ENCODE results near the gene GRM5. TPM values are rescaled to one million over a fixed set of nuclear protein-coding genes. Genes with fewer than 3 reads are reported as not detected.

The GRM5 gene
- total RNA-seq, 1 experiment from 2014 or later = not detected

DNA sequence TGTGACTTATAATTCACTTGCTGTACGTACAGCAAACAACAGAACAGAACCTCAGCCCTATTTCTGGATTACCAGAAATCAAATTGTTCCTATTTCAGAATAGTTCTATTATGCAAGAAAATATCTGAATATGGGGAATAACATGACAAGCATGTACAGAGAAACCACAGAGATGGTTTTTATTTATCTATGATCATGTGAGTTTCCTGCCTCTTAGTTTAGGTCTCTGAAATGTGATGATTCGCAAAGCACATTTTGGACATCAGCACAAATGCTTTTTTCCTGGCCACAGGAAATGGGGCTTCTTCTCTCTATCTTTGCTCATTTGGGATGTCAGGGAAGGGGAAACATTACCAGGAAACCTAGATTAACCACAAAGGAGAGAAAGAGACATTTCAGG is 461.5 kb downstream of the GRM5 start:
- Histone ChIP-seq H2AFZ (no peak overlapping the region), H3K27me3 (ENCODE audit: insufficient read depth, low read depth) (no peaks in the 10 kb centered on the region), H3K79me2 (ENCODE audit: low read depth) (no peaks in the 10 kb centered on the region), H3K4me3 (no peak overlapping the region), H3K4me2 (no peak overlapping the region), H3K27ac (no peak overlapping the region), H3K9me3 (ENCODE audit: insufficient read depth, low read depth) (no peaks in the 10 kb centered on the region), H3F3A (ENCODE audit: insufficient read depth, low read depth) (no peaks in the 10 kb centered on the region), H3K9me2 (ENCODE audit: insufficient read depth) (no peaks in the 10 kb centered on the region), H4K20me1 (ENCODE audit: insufficient read depth) (no peaks in the 10 kb centered on the region), H3K36me3 (ENCODE audit: low read depth) (no peaks in the 10 kb centered on the region), H3K4me1 (replicated peaks; ENCODE audit: insufficient read depth) (no peaks in the 10 kb centered on the region)
- intact Hi-C loops (cut with micrococcal nuclease; ENCODE audit: unreplicated experiment) = no loop called here
- POLR2A ChIA-PET (ENCODE audit: unreplicated experiment) = no interaction called here
- no peak for TF ChIP-seq EZH2 (IDR thresholded peaks at IDR 0.05; ENCODE audit: low read depth)
- TF ChIP-seq, protein P1, sequence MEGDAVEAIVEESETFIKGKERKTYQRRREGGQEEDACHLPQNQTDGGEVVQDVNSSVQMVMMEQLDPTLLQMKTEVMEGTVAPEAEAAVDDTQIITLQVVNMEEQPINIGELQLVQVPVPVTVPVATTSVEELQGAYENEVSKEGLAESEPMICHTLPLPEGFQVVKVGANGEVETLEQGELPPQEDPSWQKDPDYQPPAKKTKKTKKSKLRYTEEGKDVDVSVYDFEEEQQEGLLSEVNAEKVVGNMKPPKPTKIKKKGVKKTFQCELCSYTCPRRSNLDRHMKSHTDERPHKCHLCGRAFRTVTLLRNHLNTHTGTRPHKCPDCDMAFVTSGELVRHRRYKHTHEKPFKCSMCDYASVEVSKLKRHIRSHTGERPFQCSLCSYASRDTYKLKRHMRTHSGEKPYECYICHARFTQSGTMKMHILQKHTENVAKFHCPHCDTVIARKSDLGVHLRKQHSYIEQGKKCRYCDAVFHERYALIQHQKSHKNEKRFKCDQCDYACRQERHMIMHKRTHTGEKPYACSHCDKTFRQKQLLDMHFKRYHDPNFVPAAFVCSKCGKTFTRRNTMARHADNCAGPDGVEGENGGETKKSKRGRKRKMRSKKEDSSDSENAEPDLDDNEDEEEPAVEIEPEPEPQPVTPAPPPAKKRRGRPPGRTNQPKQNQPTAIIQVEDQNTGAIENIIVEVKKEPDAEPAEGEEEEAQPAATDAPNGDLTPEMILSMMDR (conservative IDR thresholded peaks at IDR 0.05) = no peak
- no peak for DNase-seq
- CTCF ChIA-PET = no interaction called here
- BruUV-seq (replicated peaks) = no TSS peak

DNA sequence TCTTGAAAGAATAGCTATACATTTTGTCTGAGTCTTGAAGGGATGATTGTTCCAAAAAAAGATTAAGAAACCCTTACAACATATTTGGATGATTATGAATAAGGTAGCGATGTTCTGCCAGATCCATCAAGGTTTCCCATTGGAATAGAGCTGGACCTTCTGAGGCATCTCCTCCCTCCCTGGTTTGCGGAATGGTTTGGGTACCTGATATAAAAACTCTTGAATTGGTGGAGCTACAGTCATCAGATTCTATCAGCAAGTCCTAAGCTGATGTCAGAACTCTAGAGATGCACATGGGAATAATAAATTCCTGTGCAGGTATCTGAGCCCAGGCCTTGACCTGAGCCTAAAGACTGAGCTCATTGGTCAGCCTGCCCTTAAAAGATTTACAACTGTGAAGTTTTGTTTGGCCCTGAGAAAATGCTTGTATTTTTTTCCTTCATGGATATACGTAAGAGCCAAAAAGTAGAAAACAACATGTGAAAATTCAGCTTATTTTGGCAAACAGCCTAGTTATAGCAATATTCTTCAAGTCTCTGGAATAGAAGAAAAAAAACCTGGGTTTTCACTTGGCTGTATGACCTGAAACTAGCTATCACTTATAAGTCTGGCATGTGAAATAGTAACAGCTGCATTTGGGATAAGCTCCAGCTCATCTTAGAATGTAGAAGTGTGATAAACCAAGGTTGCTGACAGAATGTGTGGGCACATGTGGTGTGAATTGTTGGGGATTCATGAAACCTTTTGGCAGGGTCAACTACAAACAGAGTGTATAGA is 462.5 kb downstream of the GRM5 start:
- Histone ChIP-seq H3K27ac (no peak overlapping the region), H2AFZ (no peak overlapping the region), H3K9me3 (ENCODE audit: insufficient read depth, low read depth) (no peaks in the 10 kb centered on the region), H4K20me1 (ENCODE audit: insufficient read depth) (no peaks in the 10 kb centered on the region), H3K4me1 (replicated peaks; ENCODE audit: insufficient read depth) (no peaks in the 10 kb centered on the region), H3K36me3 (ENCODE audit: low read depth) (no peaks in the 10 kb centered on the region), H3K27me3 (ENCODE audit: insufficient read depth, low read depth) (no peaks in the 10 kb centered on the region), H3K4me3 (no peak overlapping the region), H3K9me2 (ENCODE audit: insufficient read depth) (no peaks in the 10 kb centered on the region), H3K4me2 (no peak overlapping the region), H3F3A (ENCODE audit: insufficient read depth, low read depth) (no peaks in the 10 kb centered on the region), H3K79me2 (ENCODE audit: low read depth) (no peaks in the 10 kb centered on the region)
- no peak for DNase-seq
- ChIA-PET POLR2A (ENCODE audit: unreplicated experiment) (interaction anchor here (0.6 kb wide), 1 partner anchor 13 kb away, joined by 3 read pairs; no protein-coding TSS in a partner anchor), CTCF (no interaction called here)
- TF ChIP-seq, protein P1 (conservative IDR thresholded peaks at IDR 0.05) = no peak
- no peak for TF ChIP-seq EZH2 (IDR thresholded peaks at IDR 0.05; ENCODE audit: low read depth)
- no TSS peak for BruUV-seq (replicated peaks)
- intact Hi-C loops (cut with micrococcal nuclease; ENCODE audit: unreplicated experiment) = no loop called here

DNA sequence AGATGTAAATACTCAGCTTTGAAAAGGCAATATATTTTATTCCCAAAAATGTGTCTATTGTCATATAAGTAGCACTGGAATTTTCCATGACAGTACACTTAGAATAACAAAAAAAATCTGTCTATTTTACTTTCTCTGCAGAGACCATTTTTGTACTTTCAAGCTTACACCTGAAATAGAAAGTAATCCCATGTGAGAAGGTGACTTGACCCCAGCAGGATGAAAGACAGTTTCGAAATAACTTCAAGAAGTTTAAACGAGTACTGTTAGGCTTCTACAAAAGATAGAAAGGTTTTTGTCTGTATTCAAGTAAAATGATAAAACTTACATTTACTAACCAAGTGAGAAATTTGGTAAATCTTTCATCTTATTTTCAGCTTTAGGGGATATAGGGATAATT is 468.4 kb downstream of the GRM5 start:
- ChIA-PET POLR2A (ENCODE audit: unreplicated experiment) (no interaction called here), CTCF (no interaction called here)
- no peak overlapping the region for H3K4me2 ChIP-seq
- DNase-seq = no peak
- no peaks in the 10 kb centered on the region for H3F3A ChIP-seq (ENCODE audit: insufficient read depth, low read depth)
- no peaks in the 10 kb centered on the region for H3K79me2 ChIP-seq (ENCODE audit: low read depth)
- no TSS peak for BruUV-seq (replicated peaks)
- no peak for TF ChIP-seq EZH2 (IDR thresholded peaks at IDR 0.05; ENCODE audit: low read depth)
- TF ChIP-seq, protein P1 (conservative IDR thresholded peaks at IDR 0.05) = no peak
- 0 out of 2 replicates have a peak, but pooled peaks cover 5% of the 10 kb centered on the region for H3K9me2 ChIP-seq (ENCODE audit: insufficient read depth)
- no peaks in the 10 kb centered on the region for H4K20me1 ChIP-seq (ENCODE audit: insufficient read depth)
- H3K4me3 ChIP-seq = no peak overlapping the region
- intact Hi-C loops (cut with micrococcal nuclease; ENCODE audit: unreplicated experiment) = no loop called here
- H3K27ac ChIP-seq = no peak overlapping the region
- H2AFZ ChIP-seq = 0 out of 2 replicates have a peak overlapping the region, but pooled peaks have one; percentile 24
- H3K27me3 ChIP-seq (ENCODE audit: insufficient read depth, low read depth) = no peaks in the 10 kb centered on the region
- H3K36me3 ChIP-seq (ENCODE audit: low read depth) = no peaks in the 10 kb centered on the region
- no peaks in the 10 kb centered on the region for H3K4me1 ChIP-seq (replicated peaks; ENCODE audit: insufficient read depth)
- no peaks in the 10 kb centered on the region for H3K9me3 ChIP-seq (ENCODE audit: insufficient read depth, low read depth)

Measured in PC-9 (cell line).